ENCODE measurements around the gene SMAD4. TPM values are rescaled to one million over a fixed set of nuclear protein-coding genes. Genes with fewer than 3 reads are reported as not detected.
A peak's percentile ranks its signal among the peaks of the same experiment; 100 is the strongest.

The SMAD4 gene
- total RNA-seq, 6 donors from 2014 or later: 94.7 to 140 (median 107) TPM

DNA sequence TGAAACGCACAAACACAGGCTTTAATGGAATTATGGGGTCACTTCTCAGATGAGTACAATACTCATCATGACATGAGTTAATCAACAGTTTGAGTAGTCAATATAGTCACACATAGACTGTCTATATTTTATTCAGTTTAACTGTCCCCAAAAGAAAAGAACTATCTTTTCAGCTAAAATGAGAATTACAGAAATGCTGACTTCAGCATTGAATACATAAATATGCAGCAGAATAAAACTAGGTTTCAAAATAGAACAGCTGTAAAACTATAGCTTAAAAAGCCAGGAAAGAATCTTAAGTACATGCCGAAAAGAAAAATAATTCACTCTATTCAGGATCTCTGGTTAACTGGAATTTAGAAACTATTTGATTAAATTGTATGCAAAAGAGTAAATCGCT lies 30.0 kb downstream of the SMAD4 start:
- Histone ChIP-seq H3K4me1 (peaks cover 0 to 4% (median 0%) of the 10 kb centered on the region in 4 donors), H3K27ac (no peak overlapping the region), H3K27me3 (no peaks in the 10 kb centered on the region), H3K9me3 (no peaks in the 10 kb centered on the region), H3K36me3 (peaks cover 14 to 84% (median 23%) of the 10 kb centered on the region in 4 donors), H3K4me3 (no peak overlapping the region)
- no peak for DNase-seq
- no peak for TF ChIP-seq POLR2AphosphoS5 (IDR thresholded peaks at IDR 0.05)
- WGBS, 2 donors: 82 to 94% methylated on average over 3 of the region's 3 CpGs
- no peak for ATAC-seq (ENCODE audit: low FRiP score in 2 of 2)

- TF ChIP-seq EP300 (IDR thresholded peaks at IDR 0.05) (no peak), POLR2A (IDR thresholded peaks at IDR 0.05) (no peak), POLR2AphosphoS5 (IDR thresholded peaks at IDR 0.05) (no peak), CTCF (IDR thresholded peaks at IDR 0.05) (no peak)
- no peak for ATAC-seq (ENCODE audit: low FRiP score in 2 of 2)
- Histone ChIP-seq H3K4me3 (no peak overlapping the region), H3K36me3 (peaks cover 24 to 96% (median 34%) of the 10 kb centered on the region in 4 donors), H3K9me3 (no peaks in the 10 kb centered on the region), H3K27ac (no peak overlapping the region), H3K4me1 (no peaks in the 10 kb centered on the region), H3K27me3 (no peaks in the 10 kb centered on the region)
- no peak for DNase-seq
Observed at GRCh38 chr18:51064256-51064655, 34.2 kb downstream of the SMAD4 start.

- H3K9me3 ChIP-seq: no peaks in the 10 kb centered on the region
- no peak overlapping the region for H3K4me3 ChIP-seq
- H3K4me1 ChIP-seq: no peaks in the 10 kb centered on the region
- no peaks in the 10 kb centered on the region for H3K27me3 ChIP-seq
- ATAC-seq (ENCODE audit: low FRiP score in 2 of 2): peak in 1 of 2 donors; percentile 26
- no peak overlapping the region for H3K27ac ChIP-seq
- peaks cover 10 to 96% (median 28%) of the 10 kb centered on the region in 4 donors for H3K36me3 ChIP-seq
- 87 to 89% methylated on average over 4 of the region's 4 CpGs for WGBS, 2 donors
- TF ChIP-seq CTCF (IDR thresholded peaks at IDR 0.05) (no peak), POLR2AphosphoS5 (IDR thresholded peaks at IDR 0.05) (no peak), EP300 (IDR thresholded peaks at IDR 0.05) (no peak), POLR2A (IDR thresholded peaks at IDR 0.05) (no peak)
- DNase-seq: no peak
Observed at GRCh38 chr18:51066273-51066672, 36.3 kb downstream of the SMAD4 start.

GRCh38 chr18:51068105-51068504 lies 38.1 kb downstream of the SMAD4 start:
- no peak for ATAC-seq (ENCODE audit: low FRiP score in 2 of 2)
- TF ChIP-seq POLR2A (IDR thresholded peaks at IDR 0.05) (no peak), POLR2AphosphoS5 (IDR thresholded peaks at IDR 0.05) (no peak), EP300 (IDR thresholded peaks at IDR 0.05) (no peak), CTCF (IDR thresholded peaks at IDR 0.05) (no peak)

GRCh38 chr18:51069885-51070284 lies 39.9 kb downstream of the SMAD4 start:
- Histone ChIP-seq H3K4me3 (no peak overlapping the region), H3K27ac (no peak overlapping the region), H3K9me3 (no peaks in the 10 kb centered on the region), H3K4me1 (no peaks in the 10 kb centered on the region), H3K27me3 (no peaks in the 10 kb centered on the region), H3K36me3 (peaks cover 10 to 76% (median 25%) of the 10 kb centered on the region in 4 donors)
- no peak for DNase-seq
- WGBS, 2 donors: 87 to 93% methylated on average over 1 of the region's 1 CpG
- no peak for TF ChIP-seq POLR2A (IDR thresholded peaks at IDR 0.05)
- no peak for TF ChIP-seq CTCF (IDR thresholded peaks at IDR 0.05)
- no peak for TF ChIP-seq EP300 (IDR thresholded peaks at IDR 0.05)
- TF ChIP-seq POLR2AphosphoS5 (IDR thresholded peaks at IDR 0.05): no peak
- no peak for ATAC-seq (ENCODE audit: low FRiP score in 2 of 2)

More at GRCh38 chr18:51068105-51068504, 38.1 kb downstream of the SMAD4 start:
- Histone ChIP-seq H3K27ac (no peak overlapping the region), H3K27me3 (no peaks in the 10 kb centered on the region), H3K4me3 (no peak overlapping the region), H3K36me3 (peaks cover 10 to 88% (median 25%) of the 10 kb centered on the region in 4 donors), H3K9me3 (no peaks in the 10 kb centered on the region), H3K4me1 (no peaks in the 10 kb centered on the region)
- no peak for DNase-seq
- WGBS, 2 donors: 88 to 94% methylated on average over 4 of the region's 4 CpGs
